Renal pelvis (tissue), 4 donors: ENCODE data around the gene TRABD. TPM values are rescaled to one million over a fixed set of nuclear protein-coding genes. Genes with fewer than 3 reads are reported as not detected.
"Not testable (repeated sequence)": the region's sequence is repeated elsewhere in the genome, so short reads cannot be mapped to it uniquely, and the experiment has no call there.

Source experiments
- DNase-seq: peaks from one replicate; pipeline ENCODE4 v3.0.0-alpha.2; 2013
- polyA plus RNA-seq, 3 donors: library from polyadenylated mRNA; unstranded; fragments of 120-200 nt; gene quantifications; one replicate each; pipeline ENCODE4 v1.2.1, GENCODE V29; 2013; ENCODE audit not compliant: insufficient read length in 3 of 3

TRABD gene
- polyA plus RNA-seq, 3 donors: 27.2 to 33.9 (median 30.3) TPM

- no peak for DNase-seq
Observed at GRCh38 chr22:50150161-50151129, 35.3 kb upstream of the TRABD start.

DNA sequence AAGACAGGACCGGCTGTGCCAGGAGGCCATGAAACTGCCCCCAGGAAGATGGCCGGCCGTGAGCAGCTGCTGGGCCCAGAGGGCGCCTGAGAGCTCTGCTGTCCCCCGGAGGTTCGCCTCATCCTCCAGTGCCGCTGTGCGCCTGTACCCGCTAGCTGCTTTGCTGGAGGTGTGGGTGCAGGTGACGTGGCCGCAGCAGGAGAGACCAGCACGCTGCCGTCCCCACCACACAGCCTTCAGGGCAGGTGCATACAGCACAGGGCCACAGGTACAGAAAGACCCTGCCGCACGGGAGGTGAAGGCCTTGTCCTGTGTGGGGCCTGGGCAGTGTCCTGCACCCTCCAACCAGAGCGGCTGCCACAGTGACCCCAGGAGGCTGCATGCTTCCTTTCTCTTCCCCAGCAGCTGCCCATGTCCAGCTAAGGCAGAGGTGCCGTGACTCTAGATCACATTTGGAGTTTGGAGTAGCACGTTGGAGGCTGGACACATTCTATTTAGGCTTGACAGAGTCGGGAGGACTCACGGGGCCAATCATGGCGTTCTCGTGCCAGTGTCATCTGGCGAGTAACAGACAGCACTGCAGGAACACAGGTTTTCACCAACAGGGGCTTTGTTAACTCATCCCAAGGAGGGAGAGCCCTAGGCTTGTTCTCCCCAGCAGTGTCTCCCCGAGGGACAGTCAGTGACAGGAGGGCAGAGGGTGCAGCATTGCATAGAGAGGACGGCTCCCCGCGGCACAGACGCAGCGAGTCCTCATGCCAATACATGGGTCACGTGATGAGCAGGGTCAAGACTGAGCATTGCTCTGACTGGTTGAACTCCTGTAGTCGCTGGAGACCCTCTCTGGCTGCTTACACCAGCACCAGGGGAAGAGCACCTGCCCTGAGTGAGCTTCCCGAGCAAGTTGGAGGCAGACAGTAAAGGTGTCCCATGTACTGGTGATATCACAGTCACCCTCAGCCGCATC lies 33.9 kb upstream of the TRABD start:
- DNase-seq: no peak

GRCh38 chr22:50153056-50153755 lies 32.5 kb upstream of the TRABD start:
- no peak for DNase-seq

DNA sequence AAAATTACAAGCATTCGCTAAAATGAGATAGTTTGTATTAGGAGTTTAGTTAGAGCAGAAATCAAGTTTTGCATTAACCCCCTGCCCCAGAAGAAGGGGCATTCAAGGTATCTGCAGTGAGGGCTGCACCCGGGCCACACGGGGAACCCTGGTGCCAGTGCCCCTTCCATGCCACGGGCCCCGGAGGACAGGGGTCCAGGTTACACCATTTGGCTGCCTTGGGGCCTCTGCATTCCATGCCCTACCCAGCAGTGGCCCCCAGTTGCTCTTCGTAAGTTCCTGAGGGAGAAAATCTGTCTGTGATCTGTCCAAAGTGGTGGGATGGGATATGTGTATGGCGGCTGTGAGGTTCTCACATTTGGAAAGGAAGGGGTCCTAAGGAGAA lies 32.0 kb upstream of the TRABD start:
- DNase-seq: no peak

- DNase-seq: no peak
Observed at GRCh38 chr22:50157709-50158375, 27.9 kb upstream of the TRABD start.

GRCh38 chr22:50160947-50161346 lies 24.8 kb upstream of the TRABD start:
- no peak for DNase-seq

GRCh38 chr22:50161508-50162390 lies 24.0 kb upstream of the TRABD start:
- DNase-seq: no peak

DNA sequence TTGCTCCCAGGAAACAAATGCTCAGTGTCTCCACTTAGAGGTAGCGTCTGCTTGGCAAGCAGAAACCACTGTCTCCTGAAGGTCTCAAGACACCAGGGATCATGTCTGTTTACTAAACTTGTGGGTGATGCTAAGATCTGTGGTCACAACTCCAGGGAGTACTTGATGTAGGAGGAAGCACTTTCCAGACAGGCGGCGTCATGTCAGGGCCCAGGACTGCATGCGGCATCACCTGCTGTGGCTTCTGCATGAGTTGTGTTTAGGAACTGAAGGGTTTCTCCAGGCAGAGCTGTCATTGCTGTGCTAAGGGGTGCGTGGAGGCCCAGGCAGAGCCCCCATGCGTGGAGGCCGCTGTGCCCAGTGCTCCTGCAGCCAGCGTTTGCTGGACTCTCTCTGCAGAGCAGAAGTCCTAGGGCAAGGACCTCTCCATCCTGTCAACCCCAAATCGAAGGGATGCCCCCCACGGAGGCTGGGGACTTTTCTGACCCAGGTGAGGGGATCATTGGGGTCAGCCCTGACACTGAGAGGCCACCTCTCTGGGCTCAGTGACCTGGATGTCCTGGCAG lies 23.2 kb upstream of the TRABD start:
- DNase-seq: no peak

DNA sequence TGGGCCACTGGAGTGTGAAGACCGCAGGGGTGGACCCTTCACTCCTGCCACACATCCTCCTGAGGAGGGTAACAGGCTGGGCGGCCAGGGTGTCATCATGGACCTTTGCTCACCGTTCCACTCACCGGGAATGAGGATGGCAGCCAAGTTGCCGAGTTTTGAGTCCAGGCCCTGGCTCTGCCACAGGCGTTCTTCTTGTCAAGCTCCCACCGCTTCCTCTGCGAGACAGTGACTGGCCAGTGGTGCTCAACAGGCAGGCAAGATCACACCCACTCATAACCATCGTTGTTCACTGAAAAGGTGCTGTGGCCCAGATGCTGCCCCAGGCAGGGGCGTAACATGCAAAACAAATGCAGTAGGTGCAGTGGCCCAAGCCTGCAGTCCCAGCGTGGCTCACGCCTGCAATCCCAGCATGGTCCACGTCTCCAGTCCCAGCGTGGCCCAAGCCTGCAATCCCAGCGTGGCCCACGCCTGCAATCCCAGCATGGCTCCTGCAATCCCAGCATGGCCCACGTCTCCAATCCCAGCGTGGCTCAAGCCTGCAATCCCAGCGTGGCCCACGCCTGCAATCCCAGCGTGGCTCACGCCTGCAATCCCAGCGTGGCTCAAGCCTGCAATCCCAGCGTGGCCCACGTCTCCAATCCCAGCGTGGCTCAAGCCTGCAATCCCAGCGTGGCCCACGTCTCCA lies 20.1 kb upstream of the TRABD start:
- DNase-seq: no peak

DNA sequence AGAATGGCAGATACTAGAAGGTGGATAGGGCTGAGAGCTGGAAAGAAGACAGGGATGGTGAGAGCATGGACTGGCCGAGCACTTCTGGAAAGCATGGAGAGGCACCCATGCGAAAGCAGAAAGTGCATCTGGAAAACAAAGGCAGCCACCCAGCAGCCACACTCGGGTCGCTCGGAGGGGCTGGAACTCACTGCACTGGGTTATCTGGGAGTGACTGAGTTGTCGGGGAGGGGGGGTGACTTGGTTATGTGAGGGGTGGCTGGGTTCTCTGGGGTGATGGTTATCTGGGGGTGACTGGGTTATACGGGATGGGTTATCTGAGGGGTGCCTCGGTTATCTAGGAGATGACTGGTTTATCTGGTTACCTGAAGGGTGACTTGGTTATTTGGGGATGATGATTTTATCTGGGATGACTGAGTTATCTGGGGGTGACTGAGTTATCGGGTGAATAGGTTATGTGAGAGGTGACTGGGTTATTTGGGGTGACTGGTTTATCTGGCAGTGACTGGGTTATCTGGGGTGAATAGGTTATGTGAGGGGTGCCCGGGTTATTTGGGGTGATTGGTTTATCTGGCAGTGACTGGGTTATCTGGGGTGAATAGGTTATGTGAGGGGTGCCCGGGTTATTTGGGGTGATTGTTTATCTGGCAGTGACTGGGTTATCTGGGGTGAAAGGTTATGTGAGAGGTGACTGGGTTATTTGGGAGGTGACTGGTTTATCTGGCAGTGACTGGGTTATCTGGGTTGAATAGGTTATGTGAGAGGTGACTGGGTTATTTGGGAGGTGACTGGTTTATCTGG lies 17.8 kb upstream of the TRABD start:
- no peak for DNase-seq

- not testable (repeated sequence) for DNase-seq
Observed at GRCh38 chr22:50168490-50169180, 17.1 kb upstream of the TRABD start.

GRCh38 chr22:50169181-50169759 lies 16.4 kb upstream of the TRABD start:
- no peak for DNase-seq

DNA sequence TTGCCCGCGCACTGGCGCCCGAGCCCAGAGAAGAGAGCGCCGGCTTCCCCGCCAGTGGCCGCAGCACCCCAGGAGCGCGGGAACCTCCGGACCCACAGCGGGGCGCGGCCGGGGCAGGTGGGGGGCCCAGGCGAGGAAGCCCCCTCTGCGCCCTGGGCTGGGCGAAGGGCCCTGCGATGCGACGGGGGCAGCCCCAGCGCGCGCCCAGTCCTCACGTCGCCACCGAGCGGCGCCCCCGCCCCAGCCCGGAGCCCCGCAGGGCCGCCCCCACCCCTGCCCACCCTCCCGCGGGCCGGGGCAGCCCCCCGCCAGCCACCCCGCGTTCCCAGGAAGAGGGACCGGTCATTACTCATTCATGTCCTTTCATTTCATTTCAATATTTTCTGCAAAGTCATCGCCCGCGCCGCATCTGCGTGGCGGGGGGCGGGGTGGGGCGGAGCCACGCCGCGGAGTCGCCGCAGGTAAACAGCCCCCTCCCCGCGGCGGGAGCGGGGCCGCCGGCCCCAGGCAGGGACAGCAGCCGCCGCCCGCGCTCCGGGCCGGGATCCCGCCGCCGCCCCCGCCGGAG lies 15.9 kb upstream of the TRABD start:
- no peak for DNase-seq

DNA sequence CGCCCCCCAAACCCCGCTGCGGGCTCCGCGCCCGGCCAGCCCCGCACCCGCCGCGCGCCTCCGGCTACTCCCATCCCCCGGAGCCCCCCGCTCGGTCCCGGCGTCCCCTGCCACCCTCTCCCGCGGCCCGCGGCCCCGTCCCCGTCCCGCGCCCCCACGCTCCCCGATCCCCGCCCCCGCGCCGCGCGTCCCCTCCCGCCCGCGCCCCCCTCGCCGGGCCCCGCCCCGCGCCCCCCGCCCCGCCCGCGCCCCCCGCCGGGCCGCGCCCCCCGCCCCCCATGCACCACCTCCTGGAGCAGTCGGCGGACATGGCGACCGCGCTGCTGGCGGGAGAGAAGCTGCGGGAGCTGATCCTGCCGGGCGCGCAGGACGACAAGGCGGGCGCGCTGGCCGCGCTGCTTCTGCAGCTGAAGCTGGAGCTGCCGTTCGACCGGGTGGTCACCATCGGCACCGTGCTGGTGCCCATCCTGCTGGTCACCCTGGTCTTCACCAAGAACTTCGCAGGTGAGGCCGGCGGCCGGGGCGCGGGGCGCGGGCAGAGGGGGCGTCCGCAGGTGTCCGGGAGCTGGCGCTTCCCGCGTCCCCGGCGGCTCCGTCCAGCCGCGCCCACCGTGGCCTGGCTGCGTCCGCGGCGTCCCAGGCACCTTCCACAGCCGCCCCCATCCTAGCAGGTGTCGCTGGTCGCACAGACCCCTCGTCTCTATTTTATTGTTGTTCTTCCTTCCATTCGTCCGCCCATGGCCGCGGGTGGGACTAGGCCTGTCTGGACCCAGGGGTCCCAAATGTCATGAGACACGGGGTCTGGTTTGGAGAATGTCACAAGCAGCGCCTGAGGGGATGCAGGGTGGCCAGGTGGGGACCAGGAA lies 15.0 kb upstream of the TRABD start, which contains the start of gene PANX2:
PANX2 (plus strand) TSS at position 279 of the 866 bp plus-strand sequence; CDS start at position 279, 0 bp downstream.
- DNase-seq: no peak

DNA sequence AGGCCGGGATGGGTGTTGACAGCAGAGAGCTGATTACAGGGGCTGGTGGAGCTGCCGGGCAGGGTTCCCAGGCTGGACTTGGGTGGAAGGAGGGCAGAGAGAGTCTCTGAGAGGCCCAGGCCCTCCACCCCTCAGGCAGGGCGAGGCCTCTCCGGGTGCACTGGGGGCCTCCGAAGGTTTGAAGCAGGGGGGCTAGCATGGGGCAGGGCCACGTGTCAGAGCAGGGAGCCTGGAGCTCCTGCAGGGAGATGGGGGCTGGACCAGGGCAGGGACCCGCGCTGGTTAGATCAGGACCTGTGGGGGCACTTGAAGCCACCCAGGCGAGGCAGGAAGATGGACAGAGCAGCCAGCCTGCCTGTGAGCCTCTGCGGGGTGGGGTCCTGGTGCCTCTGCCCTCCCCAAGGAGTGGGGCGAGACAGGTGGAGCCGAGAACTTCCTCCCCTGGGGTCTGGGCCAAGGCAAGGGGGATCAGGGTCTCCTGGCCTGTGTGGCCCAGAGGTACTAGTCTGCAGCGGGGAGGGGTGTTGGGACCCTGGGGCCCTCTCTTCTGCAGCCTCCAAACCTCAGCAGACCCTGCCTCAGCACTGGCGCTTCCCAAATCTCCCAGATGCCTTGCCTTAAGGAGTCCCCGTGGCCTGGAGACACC lies 14.3 kb upstream of the TRABD start:
- no peak for DNase-seq
